A549 (cell line): ENCODE results near the gene OPA3.

Experiments used
- POLR2A ChIP-seq: IDR thresholded peaks from 2 replicates; pipeline ENCODE4 v1.6.1; 2012; ENCODE audit warnings: mild to moderate bottlenecking, low read length
- SMC3 ChIP-seq: fragments of >200 bp; sonication (Bioruptor Twin); formaldehyde crosslinking; IDR thresholded peaks from 3 replicates; pipeline ENCODE4 v1.6.1; 2018; ENCODE audit warnings: inconsistent platforms
- TF ChIP-seq, protein P1 (sequence below): IDR thresholded peaks from 2 replicates; pipeline ENCODE4 v1.6.1; 2012

DNA sequence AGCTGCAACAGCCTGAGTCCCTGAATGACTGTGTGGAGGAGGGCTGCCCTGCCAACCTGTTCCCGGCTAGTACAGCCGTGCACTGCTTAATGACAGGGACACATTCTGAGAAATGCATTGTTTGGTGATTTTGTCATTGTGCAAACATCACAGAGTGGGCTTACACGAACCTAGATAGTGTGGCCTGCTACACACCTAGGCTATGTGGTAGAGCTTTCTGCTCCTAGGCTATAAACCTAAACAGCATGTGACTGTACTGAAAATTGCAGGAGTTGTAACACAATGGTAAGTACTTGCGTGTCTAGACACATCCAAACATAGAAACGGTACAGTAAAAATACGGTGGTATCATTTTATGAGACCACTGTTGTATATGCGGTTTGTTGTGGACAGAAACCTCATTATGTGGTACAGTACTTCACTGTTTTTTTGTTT is 42.4 kb downstream of the OPA3 start:
- TF ChIP-seq SMC3, result no peak
- no peak for TF ChIP-seq POLR2A
- TF ChIP-seq, protein P1, sequence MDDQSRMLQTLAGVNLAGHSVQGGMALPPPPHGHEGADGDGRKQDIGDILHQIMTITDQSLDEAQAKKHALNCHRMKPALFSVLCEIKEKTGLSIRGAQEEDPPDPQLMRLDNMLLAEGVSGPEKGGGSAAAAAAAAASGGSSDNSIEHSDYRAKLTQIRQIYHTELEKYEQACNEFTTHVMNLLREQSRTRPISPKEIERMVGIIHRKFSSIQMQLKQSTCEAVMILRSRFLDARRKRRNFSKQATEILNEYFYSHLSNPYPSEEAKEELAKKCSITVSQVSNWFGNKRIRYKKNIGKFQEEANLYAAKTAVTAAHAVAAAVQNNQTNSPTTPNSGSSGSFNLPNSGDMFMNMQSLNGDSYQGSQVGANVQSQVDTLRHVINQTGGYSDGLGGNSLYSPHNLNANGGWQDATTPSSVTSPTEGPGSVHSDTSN, result no peak
